GM18508 (cell line): Measurements from ENCODE around the gene ADGRD2.

Source experiments
- ATAC-seq: cut with Tn5 transposase; IDR thresholded peaks from one replicate; pipeline ENCODE4 v1.9.1; 2021; ENCODE audit warnings: moderate number of reproducible peaks; ENCODE audit not compliant: insufficient read depth, unreplicated experiment

ADGRD2 gene

DNA sequence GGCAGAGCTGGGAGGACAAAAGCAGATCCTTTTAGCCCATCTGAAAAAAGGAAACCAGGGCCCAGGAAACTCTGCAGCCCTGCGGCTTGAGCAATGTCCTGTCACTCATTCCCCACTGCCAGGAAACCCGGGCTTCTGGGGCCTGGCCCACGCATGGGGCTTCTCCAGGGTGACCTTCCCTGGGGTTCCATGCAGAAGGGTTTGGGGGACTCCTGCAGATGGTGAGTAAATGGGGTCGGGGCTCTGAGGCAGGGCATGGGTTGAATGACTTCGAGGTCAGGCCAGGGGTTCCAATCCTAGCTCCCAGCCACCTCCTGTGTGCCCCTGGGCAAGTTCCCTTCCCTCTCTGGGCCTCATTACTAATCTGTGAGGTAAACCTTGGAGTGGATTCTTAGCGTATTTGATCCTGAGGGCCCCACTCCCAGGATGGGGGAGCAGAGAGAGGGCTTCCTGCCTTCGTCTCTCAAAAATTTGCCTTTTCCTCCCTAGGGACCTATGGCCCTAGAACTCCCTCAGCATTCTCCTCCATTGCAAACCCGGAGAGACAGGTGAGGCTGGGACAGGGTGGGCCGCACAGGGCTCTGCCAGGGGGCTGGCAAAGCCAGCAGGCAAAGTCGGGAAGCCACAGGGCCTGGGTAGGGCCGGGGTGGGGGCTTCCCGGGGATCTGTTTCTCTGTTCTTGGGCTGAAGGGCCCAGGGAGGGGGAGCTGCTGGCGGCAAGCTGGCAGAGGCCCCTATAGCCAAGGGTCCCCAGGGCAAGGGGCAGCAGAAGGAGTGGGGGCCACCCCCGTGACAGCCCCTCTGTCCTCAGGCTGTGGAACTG is 25.8 kb downstream of the ADGRD2 start:
- no peak for ATAC-seq

- ATAC-seq = no peak
Observed at GRCh38 chr9:124477211-124477647, 27.0 kb downstream of the ADGRD2 start.

DNA sequence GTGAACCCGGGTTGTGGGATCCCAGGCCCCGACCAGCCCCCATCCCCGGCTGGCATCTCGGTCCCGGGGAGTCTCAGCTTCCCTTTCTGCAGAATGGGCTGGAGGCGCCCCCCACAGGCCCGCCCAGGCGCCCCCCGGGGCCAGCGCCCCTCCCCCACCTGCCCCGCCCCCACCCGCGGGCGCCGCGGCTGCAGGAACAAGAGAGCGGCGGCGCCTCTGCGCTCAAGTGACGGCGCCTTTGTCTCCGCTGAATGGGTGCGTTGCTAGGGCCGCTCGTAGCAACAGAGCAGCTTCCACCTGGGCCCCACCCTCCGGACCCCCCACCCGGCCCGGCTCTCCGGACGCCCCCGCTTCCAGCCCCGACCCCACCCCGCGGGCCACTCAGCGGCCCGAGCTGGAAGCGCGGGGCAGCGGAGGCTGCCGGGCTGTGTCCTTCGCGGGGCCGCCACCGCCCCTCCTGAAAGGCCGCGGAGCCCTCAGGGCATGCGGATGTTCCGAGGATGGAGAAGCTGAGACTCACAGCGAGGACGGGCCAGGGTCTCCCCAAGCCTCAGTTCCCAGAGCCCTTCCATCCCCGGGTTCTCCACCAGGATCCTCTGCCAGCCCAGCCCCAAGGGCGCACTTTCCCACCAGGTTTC is 27.5 kb downstream of the ADGRD2 start:
- no peak for ATAC-seq

GRCh38 chr9:124478354-124478753 is 28.1 kb downstream of the ADGRD2 start:
- no peak for ATAC-seq

GRCh38 chr9:124479371-124479770 is 29.1 kb downstream of the ADGRD2 start:
- no peak for ATAC-seq

GRCh38 chr9:124479947-124480620 is 29.8 kb downstream of the ADGRD2 start:
- no peak for ATAC-seq

GRCh38 chr9:124480621-124480981 is 30.4 kb downstream of the ADGRD2 start:
- no peak for ATAC-seq

DNA sequence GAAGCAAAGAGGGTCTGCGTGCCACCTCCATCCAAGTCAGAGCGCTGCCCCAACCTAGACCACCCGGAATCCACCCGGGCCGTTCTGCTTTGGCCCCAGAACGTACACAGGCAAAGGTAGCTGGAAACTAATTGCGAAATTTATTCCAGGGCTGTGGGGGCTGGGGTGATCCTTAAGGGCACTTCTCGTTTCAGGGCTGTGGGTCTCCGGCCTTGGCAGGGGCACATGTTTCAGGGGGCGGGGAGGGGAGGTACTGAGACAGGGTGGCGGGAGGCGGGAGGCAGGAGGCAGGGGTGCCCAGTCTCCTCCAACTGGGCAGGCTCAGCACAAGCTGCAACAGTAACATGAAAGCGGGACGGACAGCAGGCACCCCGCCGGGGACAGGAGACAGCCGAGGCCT is 30.9 kb downstream of the ADGRD2 start:
- no peak for ATAC-seq

DNA sequence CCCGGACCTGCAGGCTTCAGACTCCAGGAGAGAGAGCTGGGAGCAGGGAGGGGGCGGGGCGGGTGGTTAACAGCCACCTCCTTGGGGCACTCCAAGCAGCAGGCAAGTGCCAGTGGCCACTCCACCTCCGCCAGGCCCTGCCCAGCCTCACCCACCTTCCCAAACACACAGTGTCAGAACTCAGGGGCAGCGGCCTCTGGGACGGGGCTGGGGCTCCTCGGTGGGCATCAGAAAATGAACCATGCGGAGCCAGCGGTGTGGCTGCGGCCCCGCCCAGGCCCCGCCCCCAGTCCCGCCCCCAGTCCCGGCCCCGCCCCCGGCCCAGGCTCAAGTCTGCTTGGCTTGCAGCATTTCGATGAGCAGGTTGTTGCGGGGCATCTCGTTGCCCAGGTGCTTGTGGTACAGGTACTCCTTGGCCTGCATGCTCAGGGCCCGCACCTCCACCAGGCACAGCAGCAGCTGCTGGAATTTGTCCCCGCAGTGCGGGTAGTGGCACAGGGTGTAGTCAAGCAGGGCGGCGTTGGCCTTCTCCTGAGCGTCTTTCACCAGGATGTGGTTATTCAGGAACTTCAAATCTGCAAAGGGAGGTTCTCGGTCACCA is 32.3 kb downstream of the ADGRD2 start:
- ATAC-seq = no peak

DNA sequence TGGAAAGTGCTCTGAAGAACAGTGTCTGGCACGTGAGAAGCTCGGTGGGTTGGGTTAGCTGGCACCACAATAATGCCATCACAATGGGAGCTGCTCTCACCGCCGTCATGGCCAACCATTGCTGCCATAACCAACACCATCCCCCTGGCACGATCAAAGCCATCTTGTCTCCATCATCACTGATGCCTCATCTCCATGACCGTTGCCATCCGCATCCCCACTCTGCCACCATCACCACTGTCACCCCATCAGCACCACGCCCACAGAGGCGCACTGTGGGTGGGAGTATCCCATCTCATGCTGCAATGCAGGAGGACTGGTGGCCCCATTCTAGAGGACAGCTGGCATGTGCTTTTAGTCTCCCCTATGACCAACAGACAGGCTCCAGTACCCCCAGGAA is 33.2 kb downstream of the ADGRD2 start:
- no peak for ATAC-seq

GRCh38 chr9:124485201-124485600 is 35.0 kb downstream of the ADGRD2 start:
- ATAC-seq = no peak

DNA sequence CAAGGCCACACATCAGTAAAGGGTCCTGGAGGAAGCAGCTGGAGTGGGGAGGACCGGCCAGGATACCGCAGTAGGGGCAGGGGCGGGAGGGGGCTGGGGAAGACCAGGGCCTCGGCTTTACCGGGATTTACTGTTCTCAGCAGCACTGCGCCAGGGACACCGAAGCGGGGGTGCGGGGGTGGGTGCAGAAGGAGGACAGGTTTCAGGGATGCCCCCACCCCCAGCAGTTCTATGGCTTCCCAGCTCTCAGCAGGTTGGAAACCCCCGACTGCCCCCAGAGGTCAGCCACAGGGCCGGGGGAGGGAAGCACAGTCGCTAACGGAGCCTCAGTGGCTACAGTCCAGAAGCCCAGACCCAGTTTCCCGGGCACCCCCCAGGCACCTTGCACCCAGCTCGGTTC is 35.7 kb downstream of the ADGRD2 start:
- ATAC-seq = no peak

DNA sequence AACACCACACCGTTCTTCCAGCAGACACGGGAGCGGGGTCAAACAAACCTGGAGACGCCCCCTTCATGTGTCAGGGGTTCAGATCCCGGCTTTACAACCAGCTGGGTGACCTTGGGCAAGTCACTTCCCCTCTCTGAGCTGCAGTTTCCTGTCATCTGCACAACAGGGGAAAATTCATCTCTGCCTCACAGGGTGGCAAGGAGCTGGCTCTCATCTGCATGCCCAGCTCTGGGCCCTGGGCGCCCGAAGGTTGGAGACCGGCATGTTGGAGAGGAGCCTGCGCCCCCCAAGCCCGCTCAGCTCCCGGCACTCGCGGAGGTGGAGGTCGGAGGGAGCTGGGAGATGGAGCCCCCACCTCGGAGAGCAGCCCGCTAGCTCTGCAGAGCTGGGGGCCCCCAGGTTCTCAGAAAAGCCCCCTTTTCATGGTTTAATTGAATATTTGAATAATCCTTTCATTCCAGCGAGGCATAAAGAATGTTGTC is 36.6 kb downstream of the ADGRD2 start:
- ATAC-seq = no peak

GRCh38 chr9:124487260-124488182 is 37.3 kb downstream of the ADGRD2 start:
- ATAC-seq = no peak

GRCh38 chr9:124488641-124489210 is 38.5 kb downstream of the ADGRD2 start:
- ATAC-seq = no peak

- no peak for ATAC-seq
Observed at GRCh38 chr9:124489222-124489621, 39.0 kb downstream of the ADGRD2 start.

DNA sequence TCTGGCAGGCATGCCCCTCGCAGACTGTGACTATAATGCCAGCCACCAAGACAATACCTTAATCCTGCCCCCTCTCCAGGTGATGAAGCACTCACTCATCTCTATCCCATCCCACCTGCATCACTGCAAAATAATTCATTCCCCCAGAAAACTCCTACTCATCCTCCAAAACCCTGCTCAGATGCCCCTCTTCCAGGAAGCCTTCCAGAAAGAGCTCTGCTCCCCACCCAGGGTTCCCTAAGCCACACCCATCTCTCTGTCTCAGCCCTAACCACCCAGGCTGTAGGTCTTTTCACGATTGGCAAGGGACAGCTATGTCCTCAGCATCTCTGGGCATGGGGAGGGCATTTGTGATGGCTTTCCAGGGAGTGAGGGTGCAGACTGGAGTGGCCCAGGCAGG is 39.8 kb downstream of the ADGRD2 start:
- ATAC-seq = no peak

DNA sequence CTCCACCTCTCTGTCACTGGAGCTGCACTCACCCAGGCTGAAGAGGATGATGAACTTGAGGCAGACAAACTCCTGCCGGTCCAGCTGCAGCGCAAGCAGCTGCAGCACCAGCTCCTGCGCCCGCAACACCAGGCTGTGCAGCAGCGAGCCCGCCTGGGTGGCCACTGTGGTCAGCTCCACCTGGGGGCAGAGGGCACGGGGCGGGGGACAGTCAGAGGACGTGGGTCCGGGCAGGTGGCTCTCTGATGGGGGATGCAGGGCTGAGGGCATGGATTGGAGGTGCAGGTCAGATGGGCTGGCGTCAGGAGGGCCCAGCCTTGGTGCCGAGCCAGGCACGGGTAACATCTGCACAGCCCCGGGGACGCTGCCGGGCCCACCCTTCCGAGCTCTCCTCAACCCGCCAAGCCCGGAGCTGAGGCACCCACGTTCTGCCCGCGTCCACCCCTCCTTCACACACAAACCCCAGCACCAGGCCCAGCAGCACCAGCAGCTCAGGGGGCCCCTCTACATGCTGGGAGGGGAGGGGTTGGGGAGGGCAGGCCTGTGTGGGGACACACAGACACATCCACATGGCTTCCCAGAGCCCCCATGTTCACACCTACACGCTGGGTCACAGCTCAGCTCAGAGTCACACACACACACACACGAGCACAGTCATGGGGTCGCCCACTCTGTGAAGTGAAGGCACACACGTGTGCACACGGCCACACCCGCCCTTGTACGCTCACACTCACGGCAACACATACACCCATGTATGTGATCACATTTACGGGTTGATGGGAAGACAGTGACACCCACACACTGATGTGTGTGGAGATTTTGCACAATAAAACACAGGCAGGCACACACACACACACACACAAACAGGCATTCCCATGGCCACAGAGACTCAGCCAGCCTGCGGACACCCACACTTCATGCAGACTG is 41.1 kb downstream of the ADGRD2 start:
- no peak for ATAC-seq
